Fibroblast of lung (primary cell): ENCODE data around the gene CTSE.

Experiments
- CTCF ChIP-seq, 2 donors: IDR thresholded peaks in 1 of 2; conservative IDR thresholded peaks in 1 of 2; 1 replicate in 1 of 2; 2 replicates in 1 of 2; pipeline ENCODE4 v1.5.1; 2011 to 2012; ENCODE audit warnings: low read length in 2 of 2, control low read depth in 1 of 2, inconsistent platforms in 1 of 2, low read depth in 1 of 2, mild to moderate bottlenecking in 1 of 2
- EZH2 ChIP-seq: IDR thresholded peaks from 2 replicates; pipeline ENCODE4 v1.5.1; 2012; ENCODE audit warnings: low read length, control low read depth, mild to moderate bottlenecking; ENCODE audit errors: missing control alignments

GRCh38 chr1:205975387-205975998 is 48.2 kb downstream of the CTSE start:
- no peak for TF ChIP-seq CTCF (conservative IDR thresholded peaks at IDR 0.05 in 1 of 2, IDR thresholded peaks at IDR 0.05 in 1 of 2; ENCODE audit: low read depth in 1 of 2, low read length in 2 of 2)
- no peak for TF ChIP-seq EZH2
